NCI-H2081 treated with DMSO at 0.1 percent for 48 hours (cell line): ENCODE data around the gene PEX6.
A peak's percentile ranks its signal among the peaks of the same experiment; 100 is the strongest.

Source experiments
- DNase-seq: peaks from one replicate; lab custom pipeline; 2025; lab: John Stamatoyannopoulos, UW

Gene PEX6

DNA sequence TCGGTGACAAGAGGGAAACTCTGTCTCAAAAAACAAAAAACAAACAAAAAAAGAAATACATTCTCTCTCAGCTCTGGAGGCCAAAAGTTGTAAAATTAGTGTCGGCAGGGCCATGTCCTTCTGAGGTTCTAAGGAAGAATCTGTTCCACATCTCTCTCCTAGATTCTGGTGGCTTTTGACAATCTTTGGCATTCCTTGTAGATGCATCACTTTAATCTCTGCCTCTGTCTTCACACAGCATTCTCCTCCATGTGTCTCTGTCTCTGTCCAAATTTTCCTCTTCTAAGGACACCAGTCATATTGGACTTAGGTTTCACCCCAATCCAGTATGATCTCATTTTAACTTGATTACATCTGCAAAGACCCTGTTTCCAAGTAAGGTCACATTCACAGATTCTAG lies 14.5 kb upstream of the PEX6 start:
- DNase-seq: no peak

DNA sequence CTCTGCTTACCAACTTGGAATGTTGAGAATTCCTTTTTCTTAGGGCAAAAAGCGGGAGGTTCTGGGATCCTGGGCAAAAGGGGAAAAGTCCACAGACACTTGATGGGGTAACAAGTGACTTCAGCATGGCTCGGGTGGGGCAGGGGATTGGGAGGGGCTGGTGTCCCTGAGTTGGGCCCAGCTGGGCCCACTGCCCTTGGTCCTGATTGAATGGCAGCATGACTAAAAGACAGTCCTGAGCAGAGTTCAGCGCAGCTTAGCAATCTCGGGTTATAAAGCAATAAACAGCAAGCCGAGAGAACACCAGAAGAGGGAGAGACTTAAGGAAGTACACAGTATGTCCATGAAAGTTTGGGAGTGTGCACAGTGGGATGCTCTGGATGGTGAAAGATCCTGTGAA lies 10.9 kb upstream of the PEX6 start:
- DNase-seq: no peak

DNA sequence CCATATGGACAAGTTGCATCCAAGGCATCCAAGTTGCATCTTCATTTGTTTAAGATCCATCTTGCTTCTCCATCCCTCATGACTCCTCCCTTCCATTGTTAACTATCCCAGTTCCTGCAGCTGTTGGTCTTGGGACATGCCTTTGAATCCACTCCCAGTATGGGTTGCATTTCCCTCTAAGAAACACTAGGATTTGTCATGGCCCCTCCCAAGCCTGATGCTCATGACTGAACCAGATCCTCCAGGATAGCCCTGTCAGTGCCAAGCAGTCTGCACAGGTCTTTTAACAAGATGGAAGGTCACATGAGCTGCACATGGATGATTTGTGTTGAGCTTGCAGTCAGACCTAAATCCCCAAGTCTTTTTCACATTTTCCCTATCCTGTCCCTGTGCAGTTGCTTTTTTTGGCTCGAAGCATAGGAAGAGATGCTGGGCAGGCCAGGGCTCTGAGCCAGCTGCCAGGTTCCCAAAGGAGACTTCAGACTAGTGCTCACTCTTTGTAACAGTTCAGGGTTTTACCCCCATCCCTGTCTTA lies 9.6 kb upstream of the PEX6 start:
- no peak for DNase-seq

DNA sequence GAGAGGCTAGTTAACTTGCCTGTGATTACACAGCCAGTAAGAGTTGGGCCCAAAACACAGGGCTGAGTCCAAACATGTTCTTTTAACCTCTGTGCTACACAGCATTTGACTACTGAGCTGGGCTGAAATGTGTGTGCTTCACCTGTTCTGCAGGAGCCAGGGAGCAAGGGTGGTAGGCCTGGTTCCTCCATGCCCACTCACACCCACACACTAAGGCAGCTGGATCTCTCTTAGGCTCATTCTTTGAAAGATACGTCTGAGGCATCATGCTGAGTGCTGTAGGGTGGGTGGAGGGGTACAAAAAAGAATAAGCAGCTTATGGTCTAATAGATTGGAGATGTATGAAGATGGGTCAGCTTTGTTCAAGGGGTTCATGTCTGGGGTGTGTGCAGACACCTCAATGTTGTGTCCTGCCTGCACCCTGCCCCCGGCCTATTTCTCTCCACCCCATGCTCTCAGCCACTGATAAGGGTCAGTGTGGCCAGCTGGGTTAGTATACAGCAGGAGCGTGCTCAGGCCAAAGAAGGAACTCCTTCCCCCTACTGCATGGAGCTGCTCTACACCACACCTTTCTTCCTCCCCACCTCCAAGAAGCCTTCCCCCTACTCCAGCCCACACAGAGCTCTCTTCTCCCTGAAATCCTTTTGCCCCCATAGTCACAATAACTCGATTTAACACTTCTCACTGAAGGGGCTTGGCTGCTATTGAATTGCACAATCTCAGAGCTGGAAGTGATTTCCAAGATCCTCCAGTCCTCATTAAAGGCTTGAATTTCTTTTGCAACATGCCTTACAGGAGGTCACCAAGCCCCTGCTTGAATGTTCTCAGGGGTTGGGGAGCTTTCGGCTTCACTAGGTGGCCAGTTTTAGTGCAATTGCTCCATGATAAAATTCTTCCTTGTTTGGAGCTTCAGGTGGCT lies 8.8 kb upstream of the PEX6 start:
- DNase-seq: no peak

DNA sequence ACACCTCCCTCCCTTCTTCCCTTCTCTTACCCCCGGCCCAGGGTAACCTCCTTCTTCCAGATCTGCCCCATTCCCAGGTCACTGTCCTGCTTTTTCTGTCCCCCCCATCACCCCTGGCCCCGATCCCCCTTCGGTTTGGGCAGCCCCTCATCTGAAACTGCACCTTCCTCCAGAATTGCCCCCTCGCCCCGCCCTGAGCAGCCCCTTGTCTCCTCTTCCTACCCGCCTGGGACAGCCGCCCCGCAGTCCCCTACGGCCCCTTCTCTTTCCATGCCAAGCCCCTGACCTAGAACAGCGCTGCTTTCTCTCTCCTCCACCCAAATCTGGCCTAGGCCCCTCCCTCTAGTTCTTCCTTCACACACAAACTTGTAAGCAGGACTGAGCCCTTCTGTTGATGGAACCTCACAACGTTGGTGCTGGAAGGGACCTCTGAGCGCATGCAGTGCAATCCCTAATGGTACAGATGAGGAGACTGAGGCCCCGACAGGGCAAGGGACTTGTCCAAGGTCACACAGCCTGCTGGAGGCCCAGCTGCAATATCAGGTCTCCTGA lies 6.0 kb upstream of the PEX6 start:
- no peak for DNase-seq

DNA sequence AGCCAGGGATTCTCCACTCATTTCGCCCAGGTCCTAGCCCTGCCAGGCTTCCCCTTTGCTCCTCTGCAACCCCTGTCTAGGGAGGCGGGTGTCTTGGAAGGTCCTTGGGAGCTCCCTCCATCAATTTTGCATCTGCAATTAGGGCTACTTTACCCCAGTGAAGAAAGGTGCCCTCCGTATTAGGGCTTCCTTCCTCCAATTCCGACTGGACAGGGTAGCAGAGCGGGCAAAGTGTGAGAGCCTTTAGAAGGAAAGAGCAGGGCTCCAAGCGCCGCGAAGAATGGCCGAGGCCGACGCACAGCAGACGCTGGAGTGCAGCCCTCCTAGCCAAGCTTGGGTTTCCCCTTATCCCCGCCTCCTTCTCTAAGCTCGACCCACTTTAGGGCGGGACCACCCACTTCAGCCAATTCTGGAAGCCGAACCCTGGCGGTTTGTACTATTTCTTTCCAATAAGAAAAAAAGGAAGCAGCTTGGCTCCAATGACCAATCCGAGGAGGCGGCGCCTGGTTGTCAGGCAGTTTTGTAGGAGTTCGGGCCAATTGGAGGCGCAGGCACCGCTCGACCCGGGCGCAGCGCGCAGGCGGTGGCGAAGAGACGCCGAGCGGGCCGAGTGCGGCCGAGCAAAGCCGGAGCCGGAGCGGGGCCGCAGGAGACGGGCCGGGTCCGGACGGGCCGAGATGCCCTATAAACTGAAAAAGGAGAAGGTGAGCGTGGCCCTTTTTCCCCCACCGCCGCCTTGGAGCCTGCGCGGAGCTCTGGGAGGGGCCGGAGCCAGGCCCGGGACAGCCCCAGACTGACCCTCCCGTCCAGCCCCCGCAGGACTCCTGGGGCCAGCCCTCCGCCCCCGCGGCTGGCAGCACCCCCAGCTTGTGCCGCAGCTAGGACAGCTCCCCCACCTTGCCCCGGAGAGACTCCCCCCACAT lies 5.3 kb upstream of the PEX6 start, which contains the start of gene PPP2R5D:
Gene PPP2R5D, plus strand, starts transcription at position 570 of the 923 bp plus-strand sequence. Its CDS starts 108 bp downstream, at position 678.
- DNase-seq: peak; percentile 98

DNA sequence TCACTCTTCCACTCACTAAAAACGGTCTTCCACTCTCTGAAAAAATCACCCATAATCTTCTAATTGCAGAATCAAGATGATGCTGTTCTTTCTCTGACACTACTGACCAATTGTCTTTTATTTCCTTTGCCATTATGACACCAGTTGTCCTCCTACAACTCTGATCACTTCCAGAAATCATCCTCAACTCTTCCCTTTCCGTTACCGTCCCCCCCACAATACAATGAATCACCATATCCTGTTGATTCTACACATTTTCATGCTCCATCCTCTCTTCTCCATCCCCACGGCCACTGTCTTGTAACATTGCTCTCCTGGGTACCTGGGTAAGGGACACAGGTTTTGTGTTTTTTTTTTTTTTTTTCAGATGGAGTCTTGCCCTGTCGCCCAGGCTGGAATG lies 2.9 kb upstream of the PEX6 start:
- no peak for DNase-seq

DNA sequence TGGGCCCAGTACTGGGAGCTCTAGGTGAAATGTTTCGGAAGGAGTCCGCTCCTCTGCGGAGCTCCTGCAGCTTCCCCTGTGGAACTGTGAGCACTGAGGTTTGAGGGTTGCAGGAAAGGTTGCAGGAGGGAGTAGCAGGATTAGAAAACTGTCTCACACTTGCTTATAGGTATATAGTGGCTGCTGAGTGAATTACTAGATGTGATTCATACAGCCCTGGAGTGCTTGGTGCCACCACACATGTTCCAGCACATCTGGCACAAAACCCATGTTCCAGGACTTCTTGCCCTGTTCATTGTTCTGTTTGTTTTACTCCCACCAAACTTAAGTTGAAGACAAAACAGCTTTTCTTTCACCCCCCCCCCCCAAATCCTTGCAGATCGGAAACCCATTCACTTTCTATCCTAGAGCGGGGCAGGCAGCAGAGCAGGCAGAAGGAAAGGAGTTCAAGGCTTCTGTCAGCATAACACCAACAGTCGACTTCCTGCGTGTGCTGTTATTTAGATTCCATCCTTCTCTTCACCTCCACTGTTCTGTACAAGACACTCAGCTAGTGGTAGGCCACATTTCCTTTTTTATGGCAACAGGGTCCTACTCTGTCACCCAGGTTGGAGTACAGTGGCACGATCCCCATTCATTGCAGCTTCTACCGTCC lies 669 bp upstream of the PEX6 start:
- DNase-seq: no peak

DNA sequence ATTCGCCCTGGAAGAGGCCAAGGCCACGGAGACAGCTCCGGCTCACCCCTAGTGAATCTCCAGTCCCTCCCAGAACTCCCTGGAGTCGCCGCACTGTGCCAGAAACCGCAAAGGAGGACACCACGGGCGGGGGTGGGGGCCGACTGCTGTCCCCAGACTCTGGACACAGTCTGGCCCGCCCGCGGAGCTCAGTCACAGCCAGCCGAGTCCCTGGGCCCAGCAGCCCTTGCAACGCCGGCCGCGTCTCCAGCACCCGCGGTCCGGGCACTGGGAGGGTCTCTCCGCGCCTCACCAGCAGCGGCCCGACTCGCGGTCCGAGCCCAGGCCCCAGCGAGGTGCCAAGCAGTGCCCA lies 518 bp downstream of the PEX6 start:
- no peak for DNase-seq

DNA sequence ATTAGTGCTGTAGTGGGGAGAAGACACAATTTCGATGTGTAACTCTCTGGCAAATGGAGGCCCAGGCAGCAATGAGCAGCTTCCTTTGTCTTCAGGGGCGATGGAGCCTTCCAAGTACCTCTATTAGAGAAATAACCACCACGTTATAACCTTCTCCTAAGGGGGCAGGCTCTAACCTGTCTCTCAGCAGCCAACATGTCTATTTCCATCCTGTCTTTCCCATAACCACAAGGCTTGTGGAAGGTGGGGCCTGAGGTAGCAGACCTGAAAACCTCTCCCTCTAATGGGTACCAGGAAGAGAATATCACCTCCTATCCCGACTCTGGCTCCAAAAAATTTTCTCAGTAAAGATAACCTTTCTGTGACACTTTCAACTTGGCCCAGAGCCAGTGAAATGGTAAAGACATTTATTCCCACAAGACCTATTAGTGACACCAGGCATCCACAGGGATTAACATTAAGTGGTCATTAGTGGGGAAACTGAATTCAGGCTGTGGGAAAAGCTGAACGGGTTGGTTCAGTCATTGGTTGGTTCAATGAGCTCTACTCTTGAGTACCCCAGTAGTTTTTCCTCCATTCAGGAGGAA lies 4.0 kb downstream of the PEX6 start:
- DNase-seq: no peak

DNA sequence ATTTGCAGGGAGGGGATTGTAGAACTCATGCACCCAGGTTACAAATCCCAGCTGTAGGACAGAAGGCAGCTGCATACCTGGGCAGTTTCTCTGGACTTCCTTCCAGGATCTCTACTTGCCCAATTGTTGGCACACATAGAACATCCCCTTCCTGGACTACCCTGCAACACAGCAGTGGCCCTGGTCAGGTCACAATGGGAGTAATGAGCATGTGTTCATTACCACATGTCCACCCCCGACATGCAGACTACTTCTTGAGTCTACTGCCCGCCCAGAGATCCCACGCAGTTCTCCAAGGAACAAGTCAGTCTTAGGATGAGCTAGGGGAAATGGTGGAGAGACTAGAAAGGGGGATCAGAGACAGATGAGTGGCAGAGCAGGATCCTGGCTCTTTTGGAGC lies 5.1 kb downstream of the PEX6 start:
- no peak for DNase-seq

DNA sequence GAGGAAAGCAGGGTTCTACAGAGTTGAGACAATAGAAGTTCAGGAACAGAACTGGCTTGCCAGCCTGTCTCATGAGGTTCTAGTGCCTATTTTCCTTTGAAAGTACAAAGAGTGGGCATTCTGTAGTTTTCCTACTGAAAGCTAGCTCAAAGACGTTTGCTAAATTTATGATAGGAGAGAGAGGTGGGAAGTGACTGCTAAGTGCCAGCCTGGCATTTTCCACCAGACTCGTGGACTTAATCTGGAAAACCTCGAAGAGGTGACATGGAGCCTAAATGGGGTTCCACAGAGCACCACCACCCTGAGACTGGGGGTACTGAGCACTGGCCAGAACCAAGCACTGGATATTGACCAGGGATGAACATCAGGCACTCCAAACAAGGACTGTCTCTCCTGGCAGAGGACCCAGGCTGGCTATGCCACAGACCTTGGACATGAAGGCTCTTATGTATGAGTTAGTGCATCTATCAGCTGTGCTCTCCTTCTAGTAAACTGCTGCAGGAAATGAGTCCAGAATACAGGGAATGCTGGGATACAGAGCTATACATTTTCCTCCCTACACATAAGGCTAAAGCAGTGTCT lies 7.1 kb downstream of the PEX6 start:
- no peak for DNase-seq

DNA sequence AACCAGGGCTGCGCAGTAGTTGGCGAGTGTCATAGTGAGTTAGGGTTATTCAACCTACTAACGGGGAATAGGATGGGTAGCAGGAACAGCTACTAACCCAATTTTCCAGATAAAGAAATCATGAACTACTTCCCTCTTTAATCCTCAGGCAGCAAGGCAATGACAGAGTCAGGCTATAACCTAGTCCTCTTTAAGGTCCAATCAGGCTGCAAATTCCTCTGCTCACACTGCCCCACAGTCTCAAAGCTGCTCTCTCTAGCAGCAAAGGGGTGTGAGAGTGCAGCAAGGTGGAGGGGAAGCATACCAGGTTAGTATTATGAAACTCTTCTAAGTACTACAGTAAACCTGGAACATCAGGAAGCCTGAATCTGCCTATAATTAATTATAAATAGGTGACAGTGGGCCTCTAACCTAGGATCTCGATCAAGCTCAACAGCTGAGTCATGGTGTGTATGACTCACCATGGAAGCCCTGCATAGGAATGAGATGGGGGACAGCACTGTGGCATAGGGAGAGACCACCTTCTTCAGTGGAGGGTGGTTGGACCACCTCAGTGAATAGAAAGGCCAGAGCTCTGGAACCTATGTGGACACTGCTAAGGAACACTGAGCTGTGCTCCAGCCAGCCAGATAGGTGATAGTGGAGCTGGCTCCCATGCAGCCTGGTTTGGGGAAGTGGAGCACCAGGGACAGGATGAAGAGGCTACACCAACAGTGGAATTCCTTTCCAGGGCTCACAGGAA lies 7.9 kb downstream of the PEX6 start:
- no peak for DNase-seq

DNA sequence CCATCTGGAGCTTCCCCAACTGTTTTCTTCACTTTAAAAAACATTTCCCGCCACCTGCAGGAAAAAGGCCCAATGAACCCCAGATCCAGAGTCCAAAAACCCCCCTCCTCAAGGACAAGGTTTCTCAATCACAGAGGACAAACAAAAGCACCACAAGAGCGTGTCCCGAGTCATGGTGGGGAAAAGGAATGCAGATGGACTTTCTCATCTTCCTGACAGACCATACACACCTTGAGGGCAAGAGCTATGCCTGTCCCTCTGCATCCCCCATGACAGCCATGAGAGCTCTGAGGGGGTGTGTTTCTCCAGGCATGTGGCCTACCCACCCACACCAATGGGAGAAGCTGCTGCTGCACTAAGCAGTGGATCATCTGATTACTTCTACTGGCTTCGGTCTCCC lies 9.0 kb downstream of the PEX6 start:
- no peak for DNase-seq

DNA sequence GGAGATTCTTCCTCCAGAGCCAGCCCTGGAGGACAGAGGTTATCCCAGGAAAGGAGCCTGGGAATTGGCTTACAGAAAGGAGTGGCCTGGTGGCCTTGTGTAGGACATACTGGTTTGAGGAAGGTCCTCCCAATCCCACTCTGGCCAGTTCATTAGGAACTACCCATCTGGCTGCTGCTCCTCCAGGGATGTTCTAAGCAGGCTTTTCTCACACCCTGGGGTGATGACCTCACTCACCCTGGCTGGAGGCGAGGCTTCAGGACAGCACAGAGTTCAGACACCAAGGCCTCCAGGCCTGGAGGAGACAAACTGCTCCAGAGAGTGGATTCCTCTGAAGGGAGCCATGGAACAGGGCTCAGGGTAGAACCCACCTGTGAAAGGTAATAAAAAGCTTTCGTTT lies 9.6 kb downstream of the PEX6 start:
- no peak for DNase-seq

DNA sequence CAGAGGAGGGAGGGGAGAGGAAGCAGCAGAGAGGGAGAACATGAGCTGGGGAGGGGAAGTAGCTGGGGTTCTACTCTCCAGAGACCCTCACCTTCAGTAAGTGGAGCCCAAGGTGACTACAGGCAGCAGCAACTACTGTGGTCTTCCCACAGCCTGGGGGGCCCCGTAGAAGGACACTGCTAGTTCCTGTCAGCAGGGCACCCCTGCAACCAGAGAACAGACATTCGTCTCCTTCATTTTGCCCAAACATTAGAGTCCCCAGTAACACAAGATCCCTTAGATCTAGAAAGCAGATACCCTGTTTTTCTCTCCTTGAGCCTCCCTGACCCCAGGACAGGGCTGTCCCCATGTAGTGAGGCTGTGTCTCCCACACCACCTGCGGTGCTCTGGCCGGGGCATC lies 10.2 kb downstream of the PEX6 start:
- no peak for DNase-seq

DNA sequence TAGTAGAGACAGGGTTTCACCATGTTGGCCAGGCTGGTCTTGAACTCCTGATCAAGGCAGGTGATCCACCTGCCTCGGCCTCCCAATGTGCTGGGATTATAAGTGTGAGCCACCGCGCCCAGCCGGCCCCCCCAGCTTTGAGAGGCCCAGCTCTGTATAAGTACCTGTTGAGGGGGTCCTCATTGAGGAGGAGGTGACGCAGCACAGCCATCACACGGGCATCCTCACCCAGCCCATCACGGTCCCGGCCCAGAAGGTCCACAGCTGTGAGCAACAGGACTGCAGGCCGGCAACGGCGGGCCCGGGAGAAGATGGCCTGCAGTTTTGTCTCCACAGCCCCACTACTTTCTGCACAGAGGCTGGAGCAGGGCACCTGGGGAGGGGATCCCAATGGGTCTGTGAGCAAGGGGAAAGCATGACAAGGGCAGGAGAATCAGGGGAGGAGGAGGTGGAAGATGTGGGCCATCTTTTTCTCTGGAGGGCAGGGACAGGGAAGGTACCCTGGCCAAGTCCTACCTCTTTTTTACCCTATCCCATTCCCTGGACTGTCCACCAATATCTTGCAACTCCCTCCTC lies 10.8 kb downstream of the PEX6 start:
- DNase-seq: no peak

DNA sequence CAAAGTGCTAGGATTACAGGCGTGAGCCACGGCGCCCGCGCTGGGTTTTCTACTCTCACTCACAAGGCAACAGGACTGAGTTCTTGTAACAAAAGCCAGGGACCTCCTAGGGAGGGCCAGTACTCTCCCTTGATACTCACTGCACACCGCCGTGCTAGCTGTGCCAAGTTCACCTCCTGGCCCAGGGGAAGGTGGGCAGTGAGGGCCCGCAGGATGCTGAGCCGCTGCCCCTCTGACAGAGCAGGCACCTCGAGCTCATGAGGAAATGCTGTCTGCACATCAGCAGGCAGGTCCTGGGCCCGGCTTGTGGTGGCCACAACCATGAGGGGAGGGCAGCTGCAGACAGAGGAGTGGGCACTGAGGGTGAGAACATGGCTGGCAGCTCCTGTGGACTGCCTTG lies 11.8 kb downstream of the PEX6 start:
- DNase-seq: no peak

DNA sequence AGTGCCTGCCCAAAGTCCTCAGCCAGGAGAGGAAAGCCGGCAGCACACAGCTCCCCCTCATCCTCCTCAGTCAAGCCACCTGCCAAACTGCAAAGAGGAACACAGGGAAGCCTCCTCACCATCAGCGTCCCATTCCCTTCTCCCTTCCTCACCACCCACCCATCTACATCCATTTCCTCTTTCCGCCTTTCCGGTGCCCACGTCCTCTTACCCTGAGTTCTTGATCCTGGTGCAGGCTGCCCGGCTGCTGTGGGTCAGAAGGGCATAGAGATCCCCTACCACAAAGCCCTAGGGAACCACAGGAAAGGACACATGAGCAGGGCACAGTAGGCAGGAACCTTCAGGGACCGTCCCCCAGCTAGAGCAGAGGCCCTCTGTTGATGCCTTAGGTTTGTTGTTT lies 12.4 kb downstream of the PEX6 start:
- DNase-seq: no peak
